DMS53 treated with DMSO at 0.1 percent for 48 hours (cell line): Measurements from ENCODE around the gene CCDC188.

Source experiments
- DNase-seq: peaks from one replicate; lab custom pipeline; 2025; ENCODE audit not compliant: unreplicated experiment; lab: John Stamatoyannopoulos, UW

The CCDC188 gene

GRCh38 chr22:20149257-20150250 lies 1.3 kb downstream of the CCDC188 start:
- no peak for DNase-seq

- no peak for DNase-seq
Observed at GRCh38 chr22:20148414-20148813, 2.4 kb downstream of the CCDC188 start.

- DNase-seq = no peak
Observed at GRCh38 chr22:20147237-20147988, 3.4 kb downstream of the CCDC188 start.

- DNase-seq = no peak
Observed at GRCh38 chr22:20146777-20147176, 4.1 kb downstream of the CCDC188 start.

- DNase-seq = no peak
Observed at GRCh38 chr22:20145832-20146223, 5.0 kb downstream of the CCDC188 start.

GRCh38 chr22:20145206-20145831 lies 5.5 kb downstream of the CCDC188 start:
- DNase-seq = no peak

GRCh38 chr22:20143883-20144665 lies 6.8 kb downstream of the CCDC188 start:
- DNase-seq = no peak

- DNase-seq = no peak
Observed at GRCh38 chr22:20142711-20143621, 7.9 kb downstream of the CCDC188 start.

- DNase-seq = no peak
Observed at GRCh38 chr22:20141186-20142077, 9.4 kb downstream of the CCDC188 start.

- DNase-seq = no peak
Observed at GRCh38 chr22:20140521-20140964, 10.3 kb downstream of the CCDC188 start.

- no peak for DNase-seq
Observed at GRCh38 chr22:20140107-20140445, 10.8 kb downstream of the CCDC188 start.

- DNase-seq = no peak
Observed at GRCh38 chr22:20139391-20140106, 11.3 kb downstream of the CCDC188 start.

- no peak for DNase-seq
Observed at GRCh38 chr22:20138868-20139267, 12.0 kb downstream of the CCDC188 start.

GRCh38 chr22:20138417-20138738 lies 12.5 kb downstream of the CCDC188 start:
- no peak for DNase-seq

- DNase-seq = no peak
Observed at GRCh38 chr22:20137671-20138416, 13.0 kb downstream of the CCDC188 start.

- no peak for DNase-seq
Observed at GRCh38 chr22:20137113-20137512, 13.7 kb downstream of the CCDC188 start.

GRCh38 chr22:20136603-20136873 lies 14.3 kb downstream of the CCDC188 start:
- DNase-seq = no peak
